RWPE2 (cell line): ENCODE results near the gene SRMS.

ENCODE experiments used
- ATAC-seq: fragments of 200-7000 bp; cut with Tn5 transposase; 3 replicates; pipeline ENCODE4 v1.9.1; 2021; ENCODE audit warnings: low read depth
- DNase-seq: peaks from one replicate; pipeline ENCODE4 v3.0.0-alpha.2; 2020; ENCODE audit warnings: low spot score
- H3K27ac ChIP-seq: fragments of 450-650 bp; 2 replicates; pipeline ENCODE4 v1.5.1; 2017; ENCODE audit warnings: mild to moderate bottlenecking; ENCODE audit not compliant: poor library complexity, severe bottlenecking
- H3K27me3 ChIP-seq: fragments of 250-450 bp; sonication (Bioruptor Pico); 2 replicates; pipeline ENCODE4 v1.5.1; 2021; ENCODE audit warnings: mild to moderate bottlenecking, moderate library complexity; ENCODE audit not compliant: insufficient read depth, poor library complexity, severe bottlenecking
- H3K36me3 ChIP-seq: fragments of 250-450 bp; sonication (Bioruptor Pico); 2 replicates; pipeline ENCODE4 v1.5.1; 2020; ENCODE audit warnings: low read depth, mild to moderate bottlenecking, moderate library complexity
- H3K4me1 ChIP-seq: fragments of 250-450 bp; sonication (Bioruptor Pico); 2 replicates; pipeline ENCODE4 v1.5.1; 2021; ENCODE audit warnings: mild to moderate bottlenecking, moderate library complexity; ENCODE audit not compliant: insufficient read depth, poor library complexity, severe bottlenecking
- H3K4me3 ChIP-seq: fragments of 250-450 bp; sonication (Bioruptor Pico); 2 replicates; pipeline ENCODE4 v1.5.1; 2021; ENCODE audit warnings: mild to moderate bottlenecking, moderate library complexity; ENCODE audit not compliant: severe bottlenecking
- H3K9me3 ChIP-seq: fragments of 250-450 bp; sonication (Bioruptor Pico); 2 replicates; pipeline ENCODE4 v1.5.1; 2021; ENCODE audit warnings: mild to moderate bottlenecking, moderate library complexity; ENCODE audit not compliant: severe bottlenecking
- CTCF ChIP-seq: fragments of 450-650 bp; IDR thresholded peaks from one replicate; pipeline ENCODE4 v1.5.1; 2017; ENCODE audit warnings: mild to moderate bottlenecking, moderate library complexity; ENCODE audit not compliant: poor library complexity, severe bottlenecking

Gene SRMS

DNA sequence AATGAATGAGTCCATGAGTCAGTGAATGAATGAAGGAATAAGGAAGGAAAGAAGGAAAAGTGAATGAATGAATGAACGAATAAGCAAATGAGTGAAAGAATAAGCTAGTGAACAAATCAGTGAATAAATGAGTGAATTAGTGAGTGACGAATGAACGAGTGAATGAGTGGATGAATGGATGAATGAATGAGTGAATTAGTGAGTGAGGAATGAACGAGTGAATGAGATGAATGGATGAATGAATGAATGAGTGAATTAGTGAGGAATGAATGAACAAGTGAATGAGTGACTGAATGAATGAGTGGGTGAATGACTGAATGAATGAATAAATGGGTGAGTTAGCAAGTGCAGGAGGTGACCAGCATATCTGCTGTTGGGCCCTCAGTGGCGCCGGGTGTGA, 3.8 kb downstream of the SRMS start:
- H3K4me3 ChIP-seq = no peak overlapping the region
- ATAC-seq = no peak
- no peaks in the 10 kb centered on the region for H3K9me3 ChIP-seq
- no peaks in the 10 kb centered on the region for H3K36me3 ChIP-seq
- no peak for TF ChIP-seq CTCF
- H3K4me1 ChIP-seq = peaks cover 19% of the 10 kb centered on the region
- no peak overlapping the region for H3K27ac ChIP-seq
- no peak for DNase-seq
- no peaks in the 10 kb centered on the region for H3K27me3 ChIP-seq

GRCh38 chr20:63543131-63543530, 4.4 kb downstream of the SRMS start:
- peak; percentile 89 for DNase-seq
- Histone ChIP-seq H3K4me3 (no peak overlapping the region), H3K9me3 (no peaks in the 10 kb centered on the region), H3K4me1 (peaks cover 23% of the 10 kb centered on the region), H3K27me3 (no peaks in the 10 kb centered on the region), H3K36me3 (no peaks in the 10 kb centered on the region), H3K27ac (no peak overlapping the region)
- TF ChIP-seq CTCF = no peak
- no peak for ATAC-seq

DNA sequence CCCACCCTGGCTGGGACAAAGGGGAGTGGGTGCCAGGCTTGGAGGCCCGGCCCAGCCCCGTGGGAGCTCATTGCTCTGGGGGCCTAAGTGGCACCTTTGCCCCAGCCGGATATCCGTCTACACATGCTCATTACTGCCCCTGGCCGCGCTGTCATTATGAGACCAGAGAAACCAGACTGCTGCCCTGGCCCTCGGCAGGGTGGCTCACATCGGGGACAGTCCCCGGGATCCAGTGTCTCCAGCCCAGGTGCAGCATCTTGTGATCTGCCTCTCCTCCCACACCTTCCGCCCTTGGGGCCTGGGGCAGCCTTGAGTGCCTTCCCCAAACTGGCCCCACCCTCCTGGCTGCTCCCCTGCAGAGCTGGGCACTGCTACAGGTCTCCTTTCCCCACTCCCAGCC, 4.9 kb downstream of the SRMS start:
- TF ChIP-seq CTCF = no peak
- Histone ChIP-seq H3K4me3 (no peak overlapping the region), H3K27ac (no peak overlapping the region), H3K4me1 (peaks cover 19% of the 10 kb centered on the region), H3K27me3 (no peaks in the 10 kb centered on the region), H3K9me3 (no peaks in the 10 kb centered on the region), H3K36me3 (no peaks in the 10 kb centered on the region)
- DNase-seq (peak; percentile 85), ATAC-seq (no peak)

- Histone ChIP-seq H3K4me1 (peaks cover 22% of the 10 kb centered on the region), H3K4me3 (no peak overlapping the region)
- no peak for ATAC-seq
These were observed 5.5 kb downstream of the SRMS start for GRCh38 chr20:63542031-63542559.

More at GRCh38 chr20:63542031-63542559, 5.5 kb downstream of the SRMS start:
- no peak overlapping the region for H3K27ac ChIP-seq
- no peaks in the 10 kb centered on the region for H3K9me3 ChIP-seq
- no peaks in the 10 kb centered on the region for H3K36me3 ChIP-seq
- peak; percentile 84 for DNase-seq
- no peak for TF ChIP-seq CTCF
- no peaks in the 10 kb centered on the region for H3K27me3 ChIP-seq
